GM12891 (cell line): ENCODE results near the gene AGAP2.
"Not testable (repeated sequence)": the region's sequence is repeated elsewhere in the genome, so short reads cannot be mapped to it uniquely, and the experiment has no call there.

ENCODE experiments used
- DNase-seq: peaks from one replicate; pipeline ENCODE4 v3.0.0; 2011; ENCODE audit warnings: low spot score; ENCODE audit not compliant: insufficient read length
- FAIRE-seq: peaks from 2 replicates; lab custom pipeline; 2011; peaks lifted over from hg19 to GRCh38; lab: Jason Lieb, UNC
- PAX5 ChIP-seq: IDR thresholded peaks from 2 replicates; pipeline ENCODE4 v1.6.1; 2011; ENCODE audit warnings: low read length, moderate library complexity, mild to moderate bottlenecking; ENCODE audit not compliant: insufficient read depth, severe bottlenecking
- POLR2A ChIP-seq: IDR thresholded peaks from 2 replicates; pipeline ENCODE4 v1.6.1; 2011; ENCODE audit warnings: low read depth, low read length, control low read depth
- POLR2AphosphoS5 ChIP-seq: IDR thresholded peaks from 2 replicates; pipeline ENCODE4 v1.6.1; 2011; ENCODE audit warnings: low read depth, low read length, control low read depth
- POU2F2 ChIP-seq: IDR thresholded peaks from 2 replicates; pipeline ENCODE4 v1.6.1; 2011; ENCODE audit warnings: low read depth, mild to moderate bottlenecking, control low read depth, low read length, moderate library complexity
- SPI1 ChIP-seq: IDR thresholded peaks from 2 replicates; pipeline ENCODE4 v1.6.1; 2011; ENCODE audit warnings: low read depth, low read length, control low read depth
- TAF1 ChIP-seq: IDR thresholded peaks from 2 replicates; pipeline ENCODE4 v1.6.1; 2011; ENCODE audit warnings: low read depth, low read length, control low read depth

AGAP2 gene

DNA sequence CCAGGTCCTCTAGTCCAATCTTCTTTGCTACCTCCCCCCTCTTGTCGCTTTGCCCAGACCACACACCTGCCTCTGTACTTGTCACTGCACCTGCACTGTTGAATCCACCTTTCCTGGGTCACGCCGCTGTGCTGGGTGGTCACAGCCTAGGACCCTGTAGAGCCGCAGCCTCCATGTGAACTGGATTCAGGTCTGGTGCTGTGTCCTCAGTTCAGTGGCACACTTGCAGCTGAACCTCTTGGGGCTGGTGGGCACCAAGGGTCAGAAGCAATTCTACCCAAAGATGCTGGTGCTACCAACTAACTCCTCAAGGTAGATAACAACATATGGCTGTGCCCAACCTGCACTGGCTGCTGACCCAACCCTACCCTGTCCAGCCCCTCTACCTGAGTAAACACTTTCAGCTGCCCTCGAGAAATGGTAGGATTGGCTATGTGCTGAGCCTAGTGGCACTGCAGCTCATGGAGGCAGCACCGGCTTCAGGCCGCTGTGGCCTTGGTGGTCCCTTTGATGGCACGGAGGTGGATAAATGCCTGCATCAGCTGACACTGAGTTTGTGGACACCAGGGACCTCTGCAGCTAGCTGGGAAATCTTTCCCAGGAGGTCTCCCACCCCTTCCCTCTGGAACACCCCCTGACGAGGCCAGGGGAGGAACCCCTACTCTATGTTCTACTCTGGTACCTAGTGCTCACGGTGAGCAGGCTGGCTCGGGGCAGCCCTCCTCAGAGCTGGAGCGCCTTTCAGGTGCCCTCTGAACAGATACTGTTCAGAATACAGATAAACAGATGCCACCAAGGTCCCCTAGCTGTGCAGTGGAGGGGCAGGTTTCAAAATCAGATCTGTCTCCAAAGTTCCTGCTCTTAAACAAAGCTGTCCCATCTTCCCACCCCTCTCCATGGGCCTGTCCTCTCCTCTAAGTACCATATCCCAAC lies 14.3 kb downstream of the AGAP2 start:
- TF ChIP-seq POLR2A: no peak
- TF ChIP-seq PAX5: no peak
- TF ChIP-seq SPI1: no peak
- TF ChIP-seq TAF1: no peak
- FAIRE-seq: no peak

DNA sequence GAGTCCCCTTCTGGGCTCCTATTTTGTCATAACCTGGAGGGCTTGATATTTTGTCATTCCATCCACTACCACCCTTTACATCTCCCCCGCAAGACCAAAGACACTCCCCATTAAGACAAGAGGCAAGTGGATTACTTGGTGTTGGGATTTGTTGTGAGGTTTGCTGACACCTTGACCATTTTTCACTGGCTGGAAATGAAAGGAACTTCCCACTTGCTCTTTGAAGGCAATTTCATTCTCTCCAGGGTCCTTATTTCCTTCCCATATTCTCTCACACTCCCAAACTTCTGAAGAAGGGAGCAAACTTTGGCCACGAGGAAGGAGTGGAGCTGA lies 14.9 kb downstream of the AGAP2 start:
- no peak for FAIRE-seq

More for the DNA sequence above, 14.3 kb downstream of the AGAP2 start:
- peak; percentile 8 for DNase-seq

GRCh38 chr12:57722716-57723629 lies 15.6 kb downstream of the AGAP2 start:
- FAIRE-seq (no peak), DNase-seq (peak; percentile 12)
- no peak for TF ChIP-seq POU2F2
- no peak for TF ChIP-seq POLR2A

More for the DNA sequence above, 14.9 kb downstream of the AGAP2 start:
- peak; percentile 15 for DNase-seq
- TF ChIP-seq PAX5 (no peak), SPI1 (no peak), POLR2AphosphoS5 (no peak), TAF1 (no peak), POLR2A (no peak), POU2F2 (no peak)

DNA sequence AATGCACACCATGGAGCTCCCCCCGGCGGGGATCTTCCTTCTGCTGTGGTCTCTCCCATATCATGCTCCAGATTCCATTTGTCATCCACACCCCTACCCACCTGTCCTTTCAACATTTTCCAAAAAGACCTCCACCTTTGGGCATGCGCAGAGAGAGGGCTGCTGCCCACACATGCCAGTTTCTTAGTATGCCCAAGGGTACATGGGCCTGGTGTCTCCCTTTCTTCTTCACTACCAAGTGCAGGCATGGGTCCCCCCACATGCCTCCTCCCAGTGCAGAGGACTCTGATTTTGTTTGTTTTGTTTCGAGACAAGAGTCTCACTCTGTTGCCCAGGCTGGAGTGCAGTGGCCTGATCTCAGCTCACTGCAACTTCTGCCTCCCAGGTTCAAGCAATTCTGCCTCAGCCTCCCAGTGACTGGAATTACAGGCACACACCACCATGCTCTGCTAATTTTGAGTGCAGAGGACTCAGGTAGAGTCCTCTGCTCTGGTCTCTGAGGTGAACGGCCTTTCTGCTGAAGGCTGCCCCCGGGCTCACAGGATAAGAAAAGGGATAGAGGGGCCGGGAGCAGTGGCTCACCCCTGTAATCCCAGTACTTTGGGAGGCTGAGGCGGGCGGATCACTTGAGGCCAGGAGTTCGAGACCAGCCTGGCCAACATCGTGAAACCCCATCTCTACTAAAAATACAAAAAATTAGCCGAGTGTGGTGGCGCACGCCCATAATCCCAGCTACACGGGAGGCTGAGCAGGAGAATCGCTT lies 16.5 kb downstream of the AGAP2 start:
- not testable (repeated sequence) for FAIRE-seq

DNA sequence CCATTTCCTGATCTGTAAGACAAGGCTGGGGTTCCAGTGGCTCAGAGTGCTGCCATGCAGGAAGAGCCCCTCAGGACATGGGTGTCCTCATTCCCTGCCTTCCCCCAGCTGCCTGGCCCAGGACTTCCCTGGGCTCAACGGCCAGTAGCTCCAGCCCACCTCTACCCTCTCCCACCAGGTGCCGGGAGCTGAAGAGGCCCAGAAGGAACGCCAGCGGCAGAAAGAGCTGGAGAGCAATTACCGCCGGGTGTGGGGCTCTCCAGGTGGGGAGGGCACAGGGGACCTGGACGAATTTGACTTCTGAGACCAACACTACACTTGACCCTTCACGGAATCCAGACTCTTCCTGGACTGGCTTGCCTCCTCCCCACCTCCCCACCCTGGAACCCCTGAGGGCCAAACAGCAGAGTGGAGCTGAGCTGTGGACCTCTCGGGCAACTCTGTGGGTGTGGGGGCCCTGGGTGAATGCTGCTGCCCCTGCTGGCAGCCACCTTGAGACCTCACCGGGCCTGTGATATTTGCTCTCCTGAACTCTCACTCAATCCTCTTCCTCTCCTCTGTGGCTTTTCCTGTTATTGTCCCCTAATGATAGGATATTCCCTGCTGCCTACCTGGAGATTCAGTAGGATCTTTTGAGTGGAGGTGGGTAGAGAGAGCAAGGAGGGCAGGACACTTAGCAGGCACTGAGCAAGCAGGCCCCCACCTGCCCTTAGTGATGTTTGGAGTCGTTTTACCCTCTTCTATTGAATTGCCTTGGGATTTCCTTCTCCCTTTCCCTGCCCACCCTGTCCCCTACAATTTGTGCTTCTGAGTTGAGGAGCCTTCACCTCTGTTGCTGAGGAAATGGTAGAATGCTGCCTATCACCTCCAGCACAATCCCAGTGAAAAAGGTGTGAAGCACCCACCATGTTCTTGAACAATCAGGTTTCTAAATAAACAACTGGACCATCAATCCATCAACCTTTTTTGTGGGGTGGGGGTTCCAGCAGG lies 17.6 kb downstream of the AGAP2 start:
- TF ChIP-seq SPI1: no peak
- TF ChIP-seq POLR2A: no peak; the same call in 1 of the 2 replicates
- no peak for TF ChIP-seq POU2F2
- no peak for TF ChIP-seq POLR2AphosphoS5
- TF ChIP-seq PAX5: no peak
- no peak for TF ChIP-seq TAF1
- DNase-seq (peak; percentile 19), FAIRE-seq (no peak)

More for the DNA sequence above, 16.5 kb downstream of the AGAP2 start:
- peak; percentile 10 for DNase-seq

- FAIRE-seq: no peak
- TF ChIP-seq POLR2A (no peak), POLR2AphosphoS5 (no peak), PAX5 (no peak), SPI1 (no peak), POU2F2 (no peak), TAF1 (no peak)
- DNase-seq: peak; percentile 8
These were observed 18.6 kb downstream of the AGAP2 start for GRCh38 chr12:57719777-57720605.

- TF ChIP-seq SPI1: no peak
- TF ChIP-seq POU2F2: no peak
- no peak for TF ChIP-seq POLR2AphosphoS5
- no peak for TF ChIP-seq PAX5
- no peak for TF ChIP-seq POLR2A
- no peak for TF ChIP-seq TAF1
- no peak for FAIRE-seq
- no peak for DNase-seq
These were observed 19.7 kb downstream of the AGAP2 start for GRCh38 chr12:57718641-57719528.
